ENCODE data around the gene P3H3. TPM values are rescaled to one million over a fixed set of nuclear protein-coding genes. Genes with fewer than 3 reads are reported as not detected.

P3H3 gene
- total and polyA plus RNA-seq, 4 donors: 0.42 to 1.9 (median 1.6) TPM

GRCh38 chr12:6788972-6789924, 39.0 kb upstream of the P3H3 start, which contains the start of gene CD4:
Gene CD4 (plus strand): TSS chr12:6789528. CDS start chr12:6800139, 10,611 bp downstream.
- 68% methylated on average over 18 of the region's 18 CpGs for WGBS
- H3K4me1 ChIP-seq (ENCODE audit: control insufficient read depth in 4 of 4, insufficient read depth in 4 of 4, low read length in 3 of 4): peaks cover 0 to 9% (median 0%) of the 10 kb centered on the region in 4 donors
- H3K4me3 ChIP-seq (ENCODE audit: low read depth in 1 of 3, low read length in 3 of 3): peak within 1 kb of the TSS; percentile 26 to 44 (median 35)
- TF ChIP-seq YY1 (IDR thresholded peaks at IDR 0.05) (no peak), TAF1 (conservative IDR thresholded peaks at IDR 0.05) (peak; percentile 90)
- H3K9me3 ChIP-seq (ENCODE audit: control insufficient read depth in 4 of 4, low read length in 3 of 4): no peaks in the 10 kb centered on the region
- H3K27ac ChIP-seq (ENCODE audit: low read depth in 1 of 2, low read length in 2 of 2): peak within 1 kb of the TSS; percentile 48 to 58
- no peak for DNase-seq (ENCODE audit: low spot score)
- peak within 1 kb of the TSS in 1 of 2 donors; percentile 4 for H3K9ac ChIP-seq (ENCODE audit: low read depth in 1 of 2, low read length in 2 of 2)
- no peaks in the 10 kb centered on the region for H3K27me3 ChIP-seq (ENCODE audit: control insufficient read depth in 4 of 4, insufficient read depth in 4 of 4, low read length in 3 of 4)
- no peaks in the 10 kb centered on the region for H3K36me3 ChIP-seq (ENCODE audit: control insufficient read depth in 4 of 4, insufficient read depth in 3 of 4, low read depth in 1 of 4, low read length in 3 of 4)

- Histone ChIP-seq H3K9ac (ENCODE audit: low read depth in 1 of 2, low read length in 2 of 2) (peak overlapping the region in 1 of 2 donors; percentile 4), H3K27ac (ENCODE audit: low read depth in 1 of 2, low read length in 2 of 2) (no peak overlapping the region), H3K4me1 (ENCODE audit: control insufficient read depth in 4 of 4, insufficient read depth in 4 of 4, low read length in 3 of 4) (peaks cover 0 to 6% (median 0%) of the 10 kb centered on the region in 4 donors), H3K36me3 (ENCODE audit: control insufficient read depth in 4 of 4, insufficient read depth in 3 of 4, low read depth in 1 of 4, low read length in 3 of 4) (no peaks in the 10 kb centered on the region), H3K9me3 (ENCODE audit: control insufficient read depth in 4 of 4, low read length in 3 of 4) (no peaks in the 10 kb centered on the region), H3K4me3 (ENCODE audit: low read depth in 1 of 3, low read length in 3 of 3) (peak overlapping the region in 1 of 3 donors; percentile 16), H3K27me3 (ENCODE audit: control insufficient read depth in 4 of 4, insufficient read depth in 4 of 4, low read length in 3 of 4) (no peaks in the 10 kb centered on the region)
- WGBS: 80% methylated on average over 12 of the region's 12 CpGs
- DNase-seq (ENCODE audit: low spot score): no peak
- TF ChIP-seq YY1 (IDR thresholded peaks at IDR 0.05) (peak; percentile 75), FOXA1 (IDR thresholded peaks at IDR 0.05) (no peak)
Measured at GRCh38 chr12:6790496-6791150, 37.6 kb upstream of the P3H3 start.

GRCh38 chr12:6791931-6792520, 36.2 kb upstream of the P3H3 start:
- TF ChIP-seq SP1 (IDR thresholded peaks at IDR 0.05) (no peak), REST (IDR thresholded peaks at IDR 0.05) (no peak), HNF4G (IDR thresholded peaks at IDR 0.05) (no peak), ATF3 (IDR thresholded peaks at IDR 0.05) (no peak), ZBTB33 (IDR thresholded peaks at IDR 0.05) (no peak), GABPA (IDR thresholded peaks at IDR 0.05 in 1 of 2, conservative IDR thresholded peaks at IDR 0.05 in 1 of 2) (no peak), RXRA (IDR thresholded peaks at IDR 0.05) (no peak), JUND (IDR thresholded peaks at IDR 0.05) (no peak), NR2F2 (IDR thresholded peaks at IDR 0.05) (no peak), EGR1 (IDR thresholded peaks at IDR 0.05; ENCODE audit: low read depth in 2 of 2) (no peak), RAD21 (IDR thresholded peaks at IDR 0.05) (no peak)
- Histone ChIP-seq H3K9ac (ENCODE audit: low read depth in 1 of 2, low read length in 2 of 2) (peak overlapping the region in 1 of 2 donors; percentile 51), H3K4me3 (ENCODE audit: low read depth in 1 of 3, low read length in 3 of 3) (peak overlapping the region in 1 of 3 donors; percentile 12), H3K9me3 (ENCODE audit: control insufficient read depth in 4 of 4, low read length in 3 of 4) (no peaks in the 10 kb centered on the region), H3K4me1 (ENCODE audit: control insufficient read depth in 4 of 4, insufficient read depth in 4 of 4, low read length in 3 of 4) (peaks cover 0 to 15% (median 3%) of the 10 kb centered on the region in 4 donors), H3K27me3 (ENCODE audit: control insufficient read depth in 4 of 4, insufficient read depth in 4 of 4, low read length in 3 of 4) (no peaks in the 10 kb centered on the region), H3K36me3 (ENCODE audit: control insufficient read depth in 4 of 4, insufficient read depth in 3 of 4, low read depth in 1 of 4, low read length in 3 of 4) (no peaks in the 10 kb centered on the region), H3K27ac (ENCODE audit: low read depth in 1 of 2, low read length in 2 of 2) (peak overlapping the region in 1 of 2 donors; percentile 29)
- DNase-seq (ENCODE audit: low spot score): no peak
- WGBS: 73% methylated on average over 13 of the region's 13 CpGs

Measured in liver (tissue), 9 donors.